Endothelial cell of umbilical vein (primary cell): ENCODE results near the gene GCM1. TPM values are rescaled to one million over a fixed set of nuclear protein-coding genes. Genes with fewer than 3 reads are reported as not detected.
A peak's percentile ranks its signal among the peaks of the same experiment; 100 is the strongest.

Experiments used
- BruUV-seq: library from RNA; stranded (reverse); fragments of 400-500 nt; replicated peaks from 2 replicates; lab custom pipeline; 2021; lab: Mats Ljungman, UMichigan
- CTCF ChIA-PET: fragments of 300-600, 350-600 bp; sonication (Branson Sonifier 250); formaldehyde crosslinking; loops from one replicate; lab custom pipeline; 2021; ENCODE audit warnings: antibody characterized with exemption, inconsistent platforms; lab: Charles Lee
- POLR2A ChIA-PET: fragments of 300-600, 350-600 bp; sonication (Branson Sonifier 250); formaldehyde crosslinking; loops from one replicate; lab custom pipeline; 2021; ENCODE audit warnings: antibody characterized with exemption, inconsistent platforms; lab: Charles Lee
- DNase-seq: peaks from one replicate; pipeline ENCODE4 v3.0.0-alpha.2; 2011; ENCODE audit warnings: low read depth, low spot score
- FAIRE-seq: peaks from 2 replicates; lab custom pipeline; 2011; peaks lifted over from hg19 to GRCh38; lab: Jason Lieb, UNC
- H2AFZ ChIP-seq: 2 replicates; pipeline ENCODE4 v1.6.0; 2012; ENCODE audit warnings: low read depth, low read length, control low read depth, inconsistent platforms
- H3K27ac ChIP-seq: 2 replicates; pipeline ENCODE4 v1.5.1; 2011; ENCODE audit warnings: low read depth, mild to moderate bottlenecking, control low read depth, low read length, moderate library complexity; ENCODE audit not compliant: insufficient read depth
- H3K27me3 ChIP-seq, 2 experiments: 2 replicates each; pipeline versions ENCODE4 v1.6.0 to v1.6.1; 2011; ENCODE audit warnings: low read length in 2 of 2, mixed read lengths in 1 of 2; ENCODE audit not compliant: control insufficient read depth in 2 of 2, insufficient read depth in 2 of 2
- H3K36me3 ChIP-seq, 2 experiments: 2 replicates in 1 of 2; 3 replicates in 1 of 2; pipeline ENCODE4 v1.5.1; 2011; ENCODE audit warnings: low read length in 2 of 2, mild to moderate bottlenecking in 1 of 2, moderate library complexity in 1 of 2; ENCODE audit not compliant: control insufficient read depth in 2 of 2, insufficient read depth in 2 of 2; ENCODE audit errors: extremely low read depth in 1 of 2
- H3K4me1 ChIP-seq: 3 replicates; pipeline ENCODE4 v1.5.1; 2011; ENCODE audit warnings: mild to moderate bottlenecking, low read length; ENCODE audit not compliant: control insufficient read depth, insufficient read depth; ENCODE audit errors: extremely low read depth
- H3K4me2 ChIP-seq: 2 replicates; pipeline ENCODE4 v1.6.1; 2011; ENCODE audit warnings: low read length, control low read depth, mixed read lengths; ENCODE audit not compliant: insufficient read depth
- H3K4me3 ChIP-seq, 3 experiments: fragments of 200-600 bp in 1 of 3; sonication (generic), shearing (Covaris generic) in 1 of 3; replicated peaks in 1 of 3; 2 replicates each; pipeline ENCODE4 v1.5.1; 2011 to 2016; ENCODE audit warnings: control low read depth in 3 of 3, low read length in 3 of 3, mild to moderate bottlenecking in 2 of 3, inconsistent platforms in 1 of 3, low read depth in 1 of 3, moderate library complexity in 1 of 3; ENCODE audit not compliant: insufficient read depth in 1 of 3
- H3K79me2 ChIP-seq: 2 replicates; pipeline ENCODE4 v1.6.0; 2012; ENCODE audit warnings: low read length, inconsistent platforms; ENCODE audit not compliant: control insufficient read depth, insufficient read depth
- H3K9ac ChIP-seq: replicated peaks from 2 replicates; pipeline ENCODE3; 2011; ENCODE audit warnings: low read length, control low read depth; ENCODE audit not compliant: insufficient read depth; ENCODE audit errors: extremely low read depth
- H3K9me1 ChIP-seq: replicated peaks from 3 replicates; pipeline ENCODE4 v1.6.0; 2011; ENCODE audit warnings: mild to moderate bottlenecking, low read length; ENCODE audit not compliant: control insufficient read depth, insufficient read depth; ENCODE audit errors: extremely low read depth
- H3K9me3 ChIP-seq: replicated peaks from 2 replicates; pipeline ENCODE4 v1.5.1; 2012; ENCODE audit warnings: low read length, inconsistent platforms; ENCODE audit not compliant: control insufficient read depth, insufficient read depth
- H4K20me1 ChIP-seq: replicated peaks from 2 replicates; pipeline ENCODE3; 2011; ENCODE audit warnings: mild to moderate bottlenecking, low read length; ENCODE audit not compliant: control insufficient read depth, insufficient read depth; ENCODE audit errors: extremely low read depth
- EZH2 ChIP-seq: IDR thresholded peaks from 2 replicates; pipeline ENCODE4 v1.6.1; 2012; ENCODE audit warnings: borderline replicate concordance, low read depth, mild to moderate bottlenecking, moderate library complexity, low read length, inconsistent platforms; ENCODE audit not compliant: severe bottlenecking
- FOS ChIP-seq: IDR thresholded peaks from 2 replicates; pipeline ENCODE4 v1.6.1; 2011; ENCODE audit warnings: mild to moderate bottlenecking, low read length, moderate library complexity, borderline replicate concordance; ENCODE audit not compliant: insufficient read depth
- GATA2 ChIP-seq: IDR thresholded peaks from 2 replicates; pipeline ENCODE4 v1.7.0; 2011; ENCODE audit warnings: low read depth, mild to moderate bottlenecking, moderate library complexity, mixed read lengths, low read length; ENCODE audit not compliant: insufficient read length, insufficient read depth
- JUN ChIP-seq: IDR thresholded peaks from 2 replicates; pipeline ENCODE4 v1.6.1; 2011; ENCODE audit warnings: borderline replicate concordance, low read depth; ENCODE audit not compliant: insufficient read length, insufficient read depth
- MAX ChIP-seq: IDR thresholded peaks from 2 replicates; pipeline ENCODE4 v1.6.1; 2011; ENCODE audit not compliant: insufficient read depth, insufficient read length
- MYC ChIP-seq: IDR thresholded peaks from one replicate; pipeline ENCODE4 v1.6.1; 2011; ENCODE audit warnings: mild to moderate bottlenecking, low read depth, low read length
- POLR2A ChIP-seq: IDR thresholded peaks from 2 replicates; pipeline ENCODE4 v1.6.1; 2012; ENCODE audit warnings: low read depth, mild to moderate bottlenecking, control low read depth, low read length
- POLR2AphosphoS5 ChIP-seq: IDR thresholded peaks from 2 replicates; pipeline ENCODE4 v1.6.1; 2012; ENCODE audit warnings: low read depth, mild to moderate bottlenecking, control low read depth, low read length, moderate library complexity; ENCODE audit not compliant: insufficient read depth
- dilution Hi-C: fragments of 300-500 bp; cut with MboI; formaldehyde crosslinking; loops from one replicate; pipeline ENCODE4 v1.15.0; 2019; ENCODE audit warnings: low sequenced_read_pairs; ENCODE audit not compliant: extremely low pct_ligation_motif_present
- intact Hi-C: fragments of 100-400 bp; cut with micrococcal nuclease; formaldehyde crosslinking; loops from one replicate; pipeline ENCODE4 v1.10.0; 2022
- polyA plus RNA-seq, 4 experiments: library from polyadenylated mRNA; depleted of rRNA in 3 of 4; stranded (reverse) in 3 of 4; unstranded in 1 of 4; fragments of >200 nt; gene quantifications; 2 replicates each; pipeline versions ENCODE4 v1.2.1 to v1.2.3, GENCODE V29; 2011 to 2012; ENCODE audit warnings: missing spikeins in 1 of 4
- total RNA-seq: library from RNA; stranded (reverse); gene quantifications from 2 replicates; pipeline ENCODE4 v1.2.3, GENCODE V29; 2021
- TF ChIP-seq, protein P1 (sequence below), 2 donors: IDR thresholded peaks; 1 replicate in 1 of 2; 2 replicates in 1 of 2; pipeline ENCODE4 v1.5.1; 2011; ENCODE audit warnings: low read length in 2 of 2, mild to moderate bottlenecking in 2 of 2, moderate library complexity in 2 of 2, control low read depth in 1 of 2, inconsistent platforms in 1 of 2, low read depth in 1 of 2; ENCODE audit not compliant: insufficient read depth in 1 of 2; ENCODE audit errors: extremely low read depth in 1 of 2

GCM1 gene
- total and polyA plus RNA-seq, 2 donors (not counting 3 experiments of a cell fraction or from before 2014, with no cell fraction given), result not detected

GRCh38 chr6:53151676-53152075 lies 3.0 kb upstream of the GCM1 start:
- CTCF ChIA-PET, result interaction anchor here (1.0 to 1.3 kb wide), 2 partner anchors 13 to 334 kb away, joined by 3 to 6 read pairs; no protein-coding TSS in a partner anchor
- POLR2A ChIA-PET, result no interaction called here

GRCh38 chr6:53144802-53145201 lies 3.8 kb downstream of the GCM1 start:
- H3K9me1 ChIP-seq, result no peaks in the 10 kb centered on the region
- H3K4me3 ChIP-seq, result no peak overlapping the region
- H3K27ac ChIP-seq, result no peak overlapping the region
- H3K27me3 ChIP-seq, result peaks cover 0 to 2% of the 10 kb centered on the region in 2 experiments
- H2AFZ ChIP-seq, result no peak overlapping the region
- ChIA-PET CTCF (no interaction called here), POLR2A (no interaction called here)
- intact Hi-C loops, result no loop called here
- no peak overlapping the region for H3K9ac ChIP-seq
- no peak overlapping the region for H3K4me2 ChIP-seq
- no peaks in the 10 kb centered on the region for H3K4me1 ChIP-seq
- dilution Hi-C loops, result no loop called here
- no peak for DNase-seq
- no peaks in the 10 kb centered on the region for H3K79me2 ChIP-seq
- H3K36me3 ChIP-seq, result no peaks in the 10 kb centered on the region
- no TSS peak for BruUV-seq
- H3K9me3 ChIP-seq, result no peaks in the 10 kb centered on the region
- no peak for TF ChIP-seq POLR2A
- no peak for TF ChIP-seq JUN
- TF ChIP-seq FOS, result no peak
- TF ChIP-seq MYC, result no peak
- TF ChIP-seq EZH2, result no peak
- TF ChIP-seq MAX, result no peak
- no peak for TF ChIP-seq GATA2
- no peak for TF ChIP-seq POLR2AphosphoS5
- FAIRE-seq, result no peak
- no peaks in the 10 kb centered on the region for H4K20me1 ChIP-seq

More at GRCh38 chr6:53151676-53152075, 3.0 kb upstream of the GCM1 start:
- peaks cover 0 to 3% of the 10 kb centered on the region in 2 experiments for H3K27me3 ChIP-seq
- dilution Hi-C loops (no loop called here), intact Hi-C loops (no loop called here)
- TF ChIP-seq EZH2, result no peak
- TF ChIP-seq, protein P1, sequence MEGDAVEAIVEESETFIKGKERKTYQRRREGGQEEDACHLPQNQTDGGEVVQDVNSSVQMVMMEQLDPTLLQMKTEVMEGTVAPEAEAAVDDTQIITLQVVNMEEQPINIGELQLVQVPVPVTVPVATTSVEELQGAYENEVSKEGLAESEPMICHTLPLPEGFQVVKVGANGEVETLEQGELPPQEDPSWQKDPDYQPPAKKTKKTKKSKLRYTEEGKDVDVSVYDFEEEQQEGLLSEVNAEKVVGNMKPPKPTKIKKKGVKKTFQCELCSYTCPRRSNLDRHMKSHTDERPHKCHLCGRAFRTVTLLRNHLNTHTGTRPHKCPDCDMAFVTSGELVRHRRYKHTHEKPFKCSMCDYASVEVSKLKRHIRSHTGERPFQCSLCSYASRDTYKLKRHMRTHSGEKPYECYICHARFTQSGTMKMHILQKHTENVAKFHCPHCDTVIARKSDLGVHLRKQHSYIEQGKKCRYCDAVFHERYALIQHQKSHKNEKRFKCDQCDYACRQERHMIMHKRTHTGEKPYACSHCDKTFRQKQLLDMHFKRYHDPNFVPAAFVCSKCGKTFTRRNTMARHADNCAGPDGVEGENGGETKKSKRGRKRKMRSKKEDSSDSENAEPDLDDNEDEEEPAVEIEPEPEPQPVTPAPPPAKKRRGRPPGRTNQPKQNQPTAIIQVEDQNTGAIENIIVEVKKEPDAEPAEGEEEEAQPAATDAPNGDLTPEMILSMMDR (IDR thresholded peaks at IDR 0.05; ENCODE audit: extremely low read depth in 1 of 2, insufficient read depth in 1 of 2, low read depth in 1 of 2, low read length in 2 of 2), result peak; percentile 6 to 46
- no TSS peak for BruUV-seq
- H3K4me2 ChIP-seq, result no peak overlapping the region
- H3K4me1 ChIP-seq, result no peaks in the 10 kb centered on the region
- no peak for DNase-seq
- H3K9me3 ChIP-seq, result no peaks in the 10 kb centered on the region
- no peaks in the 10 kb centered on the region for H3K79me2 ChIP-seq
- no peak overlapping the region for H3K27ac ChIP-seq
- H3K4me3 ChIP-seq, result no peak overlapping the region
- no peaks in the 10 kb centered on the region for H4K20me1 ChIP-seq
- H3K9ac ChIP-seq, result no peak overlapping the region
- H3K9me1 ChIP-seq, result no peaks in the 10 kb centered on the region
- no peak for FAIRE-seq
- no peaks in the 10 kb centered on the region for H3K36me3 ChIP-seq
- no peak overlapping the region for H2AFZ ChIP-seq
